DMS153 (cell line): ENCODE data around the gene GIPC1.

Source experiments
- DNase-seq: peaks from one replicate; lab custom pipeline; 2025; lab: John Stamatoyannopoulos, UW

The GIPC1 gene

GRCh38 chr19:14434543-14435319, 61.2 kb downstream of the GIPC1 start:
- no peak for DNase-seq

- peak; percentile 32 for DNase-seq
Observed at GRCh38 chr19:14433554-14434501, 62.1 kb downstream of the GIPC1 start.

- peak; percentile 14 for DNase-seq
Observed at GRCh38 chr19:14432791-14433553, 63.0 kb downstream of the GIPC1 start, which contains the start of gene PKN1. TSS of gene PKN1 (plus strand) at chr19:14433306. CDS start at chr19:14433522, 216 bp downstream.

- no peak for DNase-seq
Observed at GRCh38 chr19:14430712-14431111, 65.2 kb downstream of the GIPC1 start.

GRCh38 chr19:14428882-14429416, 67.0 kb downstream of the GIPC1 start:
- DNase-seq: no peak
